NCI-H2196 treated with DMSO at 0.1 percent for 48 hours (cell line): Measurements from ENCODE around the gene NDNF.

ENCODE experiments used
- DNase-seq: peaks from one replicate; lab custom pipeline; 2025; ENCODE audit not compliant: unreplicated experiment; lab: John Stamatoyannopoulos, UW

Gene NDNF

DNA sequence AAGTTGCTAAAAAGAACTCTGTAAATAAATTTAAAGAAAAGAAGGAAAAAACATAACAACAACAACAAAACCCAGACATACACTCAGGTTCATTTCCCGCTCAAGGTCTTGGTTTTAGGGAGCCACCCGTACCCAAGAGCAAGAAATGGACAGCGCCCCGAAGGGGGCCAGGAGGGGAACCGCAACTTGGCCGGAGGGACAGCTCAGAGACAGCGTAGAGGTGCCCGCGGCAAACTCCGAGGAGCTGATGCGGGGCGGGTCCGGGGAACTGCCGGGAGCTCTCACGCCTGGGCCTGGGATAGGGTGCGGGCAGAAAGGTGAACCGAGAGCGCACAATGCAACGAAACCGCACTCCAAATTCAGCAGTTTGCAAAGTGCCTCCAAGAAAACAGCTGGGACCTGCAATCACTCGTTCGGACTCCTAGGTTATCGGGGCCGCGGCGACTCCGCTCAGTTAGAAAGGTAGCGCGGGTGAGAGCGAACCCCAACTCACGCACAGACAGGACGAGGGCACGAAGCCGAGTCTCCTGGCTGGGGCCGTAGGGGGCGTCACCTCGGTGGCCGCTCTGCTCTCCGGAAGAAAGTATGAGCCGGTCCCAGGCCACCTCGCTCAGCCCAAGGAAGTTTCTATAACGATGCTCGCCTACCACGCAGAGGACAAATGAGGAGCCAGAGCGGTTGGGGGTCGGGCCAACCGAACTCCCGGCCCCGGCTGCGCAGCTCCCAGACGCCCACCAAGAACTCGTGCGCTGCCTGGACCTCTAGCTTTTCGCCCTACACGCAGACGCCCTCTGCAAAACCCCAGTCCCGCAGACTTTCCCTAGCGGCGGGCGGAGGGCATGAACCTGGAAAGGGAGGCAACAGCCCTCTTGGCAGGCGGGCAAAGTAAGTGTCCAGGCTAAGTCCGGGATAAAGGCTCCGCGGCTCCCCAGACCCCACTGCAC lies 1.4 kb downstream of the NDNF start:
- DNase-seq: no peak

GRCh38 chr4:121070274-121070673 lies 2.1 kb downstream of the NDNF start:
- no peak for DNase-seq

DNA sequence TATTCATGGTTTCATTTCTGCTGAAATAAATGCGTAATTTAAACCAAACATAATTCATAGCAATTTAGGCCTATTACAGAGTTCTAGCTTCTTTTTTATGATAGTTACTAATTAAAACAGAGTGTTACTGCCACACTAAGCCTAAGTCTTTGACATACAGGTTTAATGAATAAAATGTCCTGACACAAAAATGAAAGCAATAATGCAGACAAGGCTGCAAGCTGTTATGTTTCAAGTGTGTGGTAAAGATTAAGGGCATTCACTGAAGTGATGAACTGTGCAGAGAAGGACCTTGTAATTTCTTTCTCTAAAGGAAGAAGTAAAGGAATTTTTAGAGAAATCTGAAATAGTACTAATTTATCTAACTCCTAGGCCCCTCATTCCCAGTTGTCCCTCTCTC lies 2.9 kb downstream of the NDNF start:
- no peak for DNase-seq

- no peak for DNase-seq
These were observed 7.9 kb downstream of the NDNF start for GRCh38 chr4:121064482-121064881.

GRCh38 chr4:121062521-121062920 lies 9.8 kb downstream of the NDNF start:
- DNase-seq: no peak

- DNase-seq: no peak
These were observed 10.5 kb downstream of the NDNF start for GRCh38 chr4:121061861-121062260.

GRCh38 chr4:121061215-121061614 lies 11.1 kb downstream of the NDNF start:
- no peak for DNase-seq

GRCh38 chr4:121057466-121057922 lies 14.8 kb downstream of the NDNF start:
- DNase-seq: no peak

DNA sequence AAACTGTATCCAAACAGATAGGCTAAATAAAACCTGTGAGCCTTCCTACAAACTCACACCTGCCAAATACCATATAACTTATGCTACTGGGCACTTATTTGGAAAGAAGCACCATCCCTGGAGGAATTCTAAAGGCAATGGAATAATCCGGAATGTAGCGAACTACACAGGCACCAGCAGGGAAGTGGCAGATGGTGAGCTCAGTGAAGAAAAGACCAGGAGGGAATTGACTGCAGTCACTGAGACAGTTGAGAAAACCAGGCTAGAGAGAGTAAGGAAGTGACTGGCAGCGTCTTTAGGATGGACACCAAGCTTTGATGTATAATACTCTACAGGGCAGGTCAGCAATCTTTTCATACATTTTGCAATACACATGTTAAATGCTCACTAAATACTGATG lies 16.3 kb downstream of the NDNF start:
- DNase-seq: no peak

- DNase-seq: no peak
These were observed 18.0 kb downstream of the NDNF start for GRCh38 chr4:121054373-121054772.

DNA sequence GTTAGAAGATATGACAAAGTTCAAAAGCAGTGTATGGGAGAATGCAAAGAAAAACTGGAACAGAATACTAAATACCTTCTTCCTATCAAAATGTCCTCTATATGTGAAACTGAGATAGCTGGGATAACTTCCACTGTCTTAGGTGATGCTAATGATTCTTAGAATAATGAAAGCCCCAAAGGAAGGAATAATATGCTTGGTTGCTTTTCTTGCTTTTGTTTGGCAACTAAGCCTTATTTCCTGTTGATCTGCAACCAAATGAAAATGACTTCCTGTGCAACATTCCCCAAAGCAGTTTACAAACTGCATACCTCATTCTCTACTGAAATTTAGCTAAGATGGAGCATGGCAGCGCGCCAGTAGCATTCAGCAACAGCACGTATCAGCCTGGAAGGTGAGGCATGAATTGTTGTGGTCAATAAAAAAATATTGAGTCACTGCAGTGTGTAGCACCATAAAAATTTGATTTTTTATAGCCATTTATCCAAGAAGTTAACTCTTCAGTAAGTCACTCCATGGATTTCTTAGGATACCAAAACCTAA lies 18.7 kb downstream of the NDNF start:
- no peak for DNase-seq

DNA sequence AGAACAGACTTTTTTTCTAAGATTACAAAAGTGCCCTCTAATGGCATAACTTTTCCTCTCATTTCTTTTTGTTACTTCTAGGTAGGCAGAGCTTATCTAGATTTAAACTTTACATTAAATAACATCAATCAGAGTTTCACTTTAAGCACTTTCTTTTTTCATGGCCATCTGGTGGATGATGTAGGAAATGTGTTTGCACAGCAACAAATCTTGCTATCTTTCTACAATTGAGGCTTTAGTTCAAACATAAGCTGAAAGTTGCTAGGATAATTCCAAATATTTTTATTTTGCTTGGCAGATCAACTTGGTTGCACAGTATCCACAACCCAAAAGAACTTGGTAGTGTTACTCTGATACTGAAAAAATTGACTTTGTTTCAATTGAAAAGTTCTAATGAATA lies 22.0 kb downstream of the NDNF start:
- DNase-seq: no peak

DNA sequence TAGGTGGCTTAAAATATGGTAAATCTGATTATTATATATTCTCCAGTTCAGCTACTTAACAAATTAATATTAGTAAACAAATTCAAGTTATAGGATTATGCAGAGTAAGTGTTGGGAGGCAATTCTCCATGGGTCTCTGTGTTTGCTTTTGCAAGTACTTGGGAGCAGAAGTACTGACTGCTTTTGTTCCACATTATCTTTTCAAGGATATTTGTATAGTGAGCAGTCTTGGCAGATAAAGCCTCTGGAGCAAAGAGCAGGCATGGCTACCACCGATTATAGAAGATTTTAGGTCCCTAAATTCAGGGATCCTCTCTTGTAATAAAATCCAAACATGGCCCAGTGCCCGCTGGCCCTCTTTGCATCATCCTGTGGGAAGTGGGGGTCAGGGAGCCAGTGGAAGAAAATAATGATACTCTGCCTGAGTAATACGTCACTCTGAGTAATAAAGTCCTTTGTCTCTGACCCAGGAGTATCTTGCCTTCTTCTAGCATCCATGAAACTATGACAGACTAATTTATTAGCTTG lies 23.2 kb downstream of the NDNF start:
- no peak for DNase-seq

GRCh38 chr4:121048165-121048564 lies 24.2 kb downstream of the NDNF start:
- no peak for DNase-seq

DNA sequence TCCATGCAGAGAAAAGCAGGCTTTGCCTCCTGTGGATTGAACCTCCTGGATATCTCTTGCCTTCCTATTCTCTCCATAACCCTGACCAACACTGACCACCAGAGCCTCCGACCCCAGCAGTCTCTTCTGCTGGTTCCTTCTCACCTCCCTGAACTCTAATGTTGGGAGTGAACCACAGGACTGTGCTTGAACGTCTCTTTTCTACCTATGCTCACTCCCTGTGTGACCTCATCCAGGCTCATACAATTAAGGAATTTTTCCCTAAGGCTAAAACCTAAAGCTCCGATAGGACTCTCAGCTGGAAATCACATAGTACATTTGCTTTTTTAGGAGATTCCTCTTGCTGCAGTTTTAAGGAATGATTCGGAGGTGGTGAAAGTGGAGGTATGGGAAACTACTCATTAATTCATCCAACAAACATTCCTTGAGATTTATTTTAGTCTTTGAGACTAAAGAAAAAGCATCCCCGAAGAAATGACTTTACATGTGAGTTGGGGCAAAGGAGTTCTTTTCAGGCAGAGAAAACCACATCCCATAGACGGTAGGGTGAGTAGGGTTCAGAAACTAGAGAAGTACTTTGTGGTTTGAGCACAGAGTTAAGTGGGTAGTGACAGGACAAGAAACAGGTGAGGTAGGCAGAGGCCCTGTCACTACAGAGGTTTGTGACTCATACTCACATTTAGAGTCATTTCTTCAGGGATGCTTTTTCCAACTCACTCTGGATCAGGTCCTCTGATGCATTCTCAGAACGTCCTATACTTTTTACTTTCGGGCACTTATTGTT lies 30.8 kb downstream of the NDNF start:
- DNase-seq: no peak

DNA sequence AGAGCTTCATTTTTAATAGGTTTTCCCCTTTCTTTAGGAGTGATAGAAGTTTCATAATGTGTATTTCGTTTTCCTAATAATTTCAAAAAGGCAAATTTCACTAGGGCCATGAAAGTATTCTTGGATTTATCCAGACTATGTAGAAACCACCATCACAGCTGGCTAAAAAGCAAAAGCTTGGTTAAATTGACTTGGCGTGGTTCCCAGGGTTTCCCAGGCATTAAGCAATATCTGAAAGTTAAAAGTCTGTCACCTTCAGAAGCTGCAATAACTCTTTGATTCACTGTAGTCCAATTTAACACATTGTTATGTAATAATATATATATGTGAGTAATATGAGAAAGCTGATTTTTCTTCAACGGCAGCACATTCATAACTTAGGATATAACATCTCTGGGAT lies 38.3 kb downstream of the NDNF start:
- DNase-seq: no peak

GRCh38 chr4:121030711-121031110 lies 41.6 kb downstream of the NDNF start:
- no peak for DNase-seq

DNA sequence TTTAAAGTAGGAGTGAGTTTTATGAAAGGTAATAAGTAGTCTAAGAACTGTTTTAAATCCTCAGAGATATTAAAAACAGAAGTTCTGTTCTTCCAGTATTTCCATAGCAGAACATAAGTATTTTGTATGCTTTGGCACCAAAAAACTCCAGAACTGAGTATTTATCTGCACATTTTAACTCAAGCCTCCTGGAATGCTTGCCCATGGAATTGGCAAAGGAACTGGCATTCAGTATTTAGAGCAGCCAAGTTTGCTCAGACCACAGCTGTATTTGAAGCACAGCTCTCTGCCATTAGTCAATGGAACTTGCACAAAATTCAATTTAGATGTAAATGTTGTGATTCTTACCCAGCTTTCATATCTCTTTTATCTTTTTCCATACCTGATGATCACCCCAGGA lies 42.2 kb downstream of the NDNF start:
- DNase-seq: no peak

- DNase-seq: no peak
These were observed 46.3 kb downstream of the NDNF start for GRCh38 chr4:121026034-121026433.

DNA sequence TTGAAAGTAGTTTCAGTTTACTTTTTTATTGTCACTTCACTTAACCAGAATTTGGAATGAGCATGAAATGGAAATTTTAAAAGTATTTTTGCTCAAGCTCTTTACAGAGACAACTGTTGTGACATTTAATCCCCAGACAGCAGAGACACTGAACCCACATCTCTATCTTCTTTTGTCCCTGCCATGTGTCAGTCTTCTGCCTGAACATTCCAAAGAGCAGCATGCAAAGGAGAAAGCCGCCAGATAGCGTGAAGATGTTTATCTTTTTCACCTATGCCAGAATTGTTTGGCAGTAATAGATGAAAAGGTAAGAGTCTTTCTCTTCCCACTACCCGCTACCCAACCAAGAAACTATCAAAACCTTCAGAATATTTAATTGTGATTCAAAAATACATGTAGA lies 46.8 kb downstream of the NDNF start:
- DNase-seq: no peak

- no peak for DNase-seq
These were observed 53.8 kb downstream of the NDNF start for GRCh38 chr4:121018543-121018942.

DNA sequence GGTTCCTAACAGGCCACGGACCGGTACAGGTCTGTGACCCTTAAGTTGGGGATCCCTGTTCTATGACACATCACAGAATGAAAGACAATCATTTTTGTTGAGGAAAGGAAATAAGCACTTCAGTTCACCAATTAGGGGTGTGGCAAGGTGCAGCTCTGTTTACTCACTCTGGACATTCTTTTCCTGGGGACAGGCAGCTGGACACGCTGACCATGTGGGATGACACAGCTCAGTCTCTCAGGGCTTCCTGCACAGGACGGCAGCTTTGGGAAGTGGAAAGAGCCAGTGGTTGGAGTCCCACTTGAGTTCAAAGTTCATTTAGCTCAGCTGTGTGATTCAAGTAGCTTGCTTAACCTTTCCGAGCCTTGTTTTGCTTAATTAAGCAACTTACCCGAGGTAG lies 55.7 kb downstream of the NDNF start:
- DNase-seq: no peak
